ENCODE data around the gene SFSWAP.

DNA sequence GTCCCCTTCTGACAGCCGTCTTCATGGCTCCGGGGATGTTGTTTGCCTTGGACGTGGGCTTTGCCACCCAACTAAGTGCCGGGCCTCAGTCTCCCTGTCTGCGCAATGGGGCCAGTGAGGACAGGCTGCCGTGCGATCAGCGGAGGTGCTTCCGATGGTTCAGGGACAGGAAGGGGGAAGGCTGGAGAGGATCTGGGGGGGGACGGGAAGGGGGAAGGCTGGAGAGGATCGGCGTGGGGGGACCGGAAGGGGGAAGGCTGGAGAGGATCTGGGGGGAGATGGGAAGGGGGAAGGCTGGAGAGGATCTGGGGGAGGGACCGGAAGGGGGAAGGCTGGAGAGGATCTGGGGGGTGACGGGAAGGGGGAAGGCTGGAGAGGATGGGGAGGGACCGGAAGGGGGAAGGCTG is 120.7 kb downstream of the SFSWAP start:
- no peak for TF ChIP-seq ZFP3 (CRISPR knock-in tag; IDR thresholded peaks at IDR 0.05)
- TF ChIP-seq SNAI2 (CRISPR knock-in tag; IDR thresholded peaks at IDR 0.05): no peak
- TF ChIP-seq ARNTL (CRISPR knock-in tag; IDR thresholded peaks at IDR 0.05; ENCODE audit: borderline replicate concordance, low read depth): no peak
- no peak for TF ChIP-seq PPARA (CRISPR knock-in tag; IDR thresholded peaks at IDR 0.05; ENCODE audit: borderline replicate concordance)
- TF ChIP-seq, protein P1, sequence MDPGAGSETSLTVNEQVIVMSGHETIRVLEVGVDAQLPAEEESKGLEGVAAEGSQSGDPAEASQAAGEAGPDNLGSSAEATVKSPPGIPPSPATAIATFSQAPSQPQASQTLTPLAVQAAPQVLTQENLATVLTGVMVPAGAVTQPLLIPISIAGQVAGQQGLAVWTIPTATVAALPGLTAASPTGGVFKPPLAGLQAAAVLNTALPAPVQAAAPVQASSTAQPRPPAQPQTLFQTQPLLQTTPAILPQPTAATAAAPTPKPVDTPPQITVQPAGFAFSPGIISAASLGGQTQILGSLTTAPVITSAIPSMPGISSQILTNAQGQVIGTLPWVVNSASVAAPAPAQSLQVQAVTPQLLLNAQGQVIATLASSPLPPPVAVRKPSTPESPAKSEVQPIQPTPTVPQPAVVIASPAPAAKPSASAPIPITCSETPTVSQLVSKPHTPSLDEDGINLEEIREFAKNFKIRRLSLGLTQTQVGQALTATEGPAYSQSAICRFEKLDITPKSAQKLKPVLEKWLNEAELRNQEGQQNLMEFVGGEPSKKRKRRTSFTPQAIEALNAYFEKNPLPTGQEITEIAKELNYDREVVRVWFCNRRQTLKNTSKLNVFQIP (CRISPR knock-in tag; IDR thresholded peaks at IDR 0.05; ENCODE audit: borderline replicate concordance, low read depth): no peak
- TF ChIP-seq, protein P2, sequence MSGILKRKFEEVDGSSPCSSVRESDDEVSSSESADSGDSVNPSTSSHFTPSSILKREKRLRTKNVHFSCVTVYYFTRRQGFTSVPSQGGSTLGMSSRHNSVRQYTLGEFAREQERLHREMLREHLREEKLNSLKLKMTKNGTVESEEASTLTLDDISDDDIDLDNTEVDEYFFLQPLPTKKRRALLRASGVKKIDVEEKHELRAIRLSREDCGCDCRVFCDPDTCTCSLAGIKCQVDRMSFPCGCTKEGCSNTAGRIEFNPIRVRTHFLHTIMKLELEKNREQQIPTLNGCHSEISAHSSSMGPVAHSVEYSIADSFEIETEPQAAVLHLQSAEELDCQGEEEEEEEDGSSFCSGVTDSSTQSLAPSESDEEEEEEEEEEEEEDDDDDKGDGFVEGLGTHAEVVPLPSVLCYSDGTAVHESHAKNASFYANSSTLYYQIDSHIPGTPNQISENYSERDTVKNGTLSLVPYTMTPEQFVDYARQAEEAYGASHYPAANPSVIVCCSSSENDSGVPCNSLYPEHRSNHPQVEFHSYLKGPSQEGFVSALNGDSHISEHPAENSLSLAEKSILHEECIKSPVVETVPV (CRISPR knock-in tag; IDR thresholded peaks at IDR 0.05): no peak
- TF ChIP-seq ZFP30 (CRISPR knock-in tag; IDR thresholded peaks at IDR 0.05): no peak

All from SK-N-SH treated with all-trans-retinoic acid at 6 μM for 48 hours (cell line).